Heart right ventricle (tissue), 16 donors: ENCODE measurements around the gene AK3. TPM values are rescaled to one million over a fixed set of nuclear protein-coding genes. Genes with fewer than 3 reads are reported as not detected.

Experiments used
- ATAC-seq, 8 donors: fragments of 200-7000 bp; cut with Tn5 transposase; one replicate each; pipeline ENCODE4 v1.9.1; 2020; ENCODE audit warnings: mild to moderate bottlenecking in 8 of 8, moderate library complexity in 8 of 8, moderate number of reproducible peaks in 1 of 8
- DNase-seq, 2 donors: peaks; one replicate each; pipeline ENCODE4 v3.0.0-alpha.2; 2020
- H3K27ac ChIP-seq, 10 donors: fragments of 200-600 bp; sonication (generic) in 2 of 10; one replicate each; pipeline versions ENCODE4 v1.5.0 to v1.8.0; 2020 to 2022; ENCODE audit warnings: mild to moderate bottlenecking in 3 of 10
- H3K27me3 ChIP-seq, 7 donors: fragments of 200-600 bp; one replicate each; pipeline ENCODE4 v1.8.0; 2021 to 2022; ENCODE audit warnings: mild to moderate bottlenecking in 2 of 7
- H3K36me3 ChIP-seq, 9 donors: fragments of 200-600 bp; sonication (generic) in 1 of 9; one replicate each; pipeline versions ENCODE4 v1.5.0 to v1.8.0; 2020 to 2022; ENCODE audit warnings: mild to moderate bottlenecking in 2 of 9
- H3K4me1 ChIP-seq, 9 donors: fragments of 200-600 bp; sonication (generic) in 1 of 9; one replicate each; pipeline versions ENCODE4 v1.5.0 to v1.8.0; 2020 to 2022; ENCODE audit warnings: mild to moderate bottlenecking in 4 of 9
- H3K4me3 ChIP-seq, 10 donors: fragments of 200-600 bp; sonication (generic) in 2 of 10; one replicate each; pipeline versions ENCODE4 v1.5.0 to v1.8.0; 2020 to 2022; ENCODE audit warnings: mild to moderate bottlenecking in 7 of 10, moderate library complexity in 2 of 10
- H3K9me3 ChIP-seq, 11 donors: fragments of 200-600 bp in 10 of 11; sonication (generic) in 2 of 11; one replicate each; pipeline versions ENCODE4 v1.5.0 to v1.8.0; 2013 to 2022; ENCODE audit warnings: mild to moderate bottlenecking in 2 of 11, control low read depth in 1 of 11, moderate library complexity in 1 of 11
- CTCF ChIP-seq, 9 donors: fragments of 200-600 bp; sonication (generic) in 2 of 9; IDR thresholded peaks; one replicate each; pipeline versions ENCODE4 v1.5.0 to v1.8.0; 2021 to 2022; ENCODE audit warnings: antibody characterized with exemption in 9 of 9, mild to moderate bottlenecking in 5 of 9, moderate library complexity in 1 of 9
- WGBS, 2 donors: extraction: QIAGEN DNeasy Blood & Tissue Kit; methylation state at CpG; one replicate each; pipeline ENCODE4 v1.1.7; 2013; ENCODE audit warnings: inconsistent platforms in 1 of 2; 5-methylcytosine and 5-hydroxymethylcytosine counted together
- intact Hi-C, 10 donors: fragments of 100-400 bp; cut with DNase I; formaldehyde crosslinking; loops; one replicate each; pipeline versions ENCODE4 v1.11.1 to v1.14.2; 2022
- polyA plus RNA-seq, 2 donors: library from polyadenylated mRNA; stranded (reverse); fragments of 200-250 nt; gene quantifications; one replicate each; pipeline ENCODE4 v1.2.3, GENCODE V29; 2013
- total RNA-seq, 10 donors: library from RNA; stranded (reverse); fragmentation: NEBNext Ultra II Directional in 3 of 10; extraction: Animal tissue kit (Norgen Biotek cat#: 25700) in 3 of 10; gene quantifications; one replicate each; pipeline versions ENCODE4 v1.2.1 to v1.2.4, GENCODE V29; 2021 to 2023
- donor health status: Arrhythmogenic right ventricular cardiomyopathy.
- donor health status: ischemic (EF 13 %, LVEDD 7.1; RV severe dilation, severe dysfunction).
- donor health status: healthy with polysubstance abuse.
- donor health status: DM: no; HTN: yes; CAD: no.
- donor health status: DM: no; HTN: no; CAD: no.
- donor health status: ischemic (EF 25% LVEDD 6.9; RV normal size, moderate dysfunction).
- donor health status: ischemic (EF 25% LVEDD 5.7; RV mildly dilated, moderate dysfunction).
- donor health status: healthy.
- donor health status: DM: yes; HTN: yes; CAD: no.
- donor health status: Ischemic cardiomyopathy.
- donor health status: ischemic (EF 35%, LVEDD 5.7; RV mildly dilated, moderate dysfunction).
- donor health status: nonischemic (EF 11% LVEDD 7.7; RV severe dilation, severe dysfunction).
- donor health status: DM: yes; HTN: yes; CAD: no.
- donor health status: PGD.
- donor health status: ischemic (EF 29% LVEDD 5.4; RV normal size, mild dysfunction).
- donor health status: nonischemic (EF 23%, LVEDD 6.1; RV moderate dilation, normal function).

The AK3 gene
- total and polyA plus RNA-seq, 12 donors: 32.9 to 217 (median 138) TPM

GRCh38 chr9:4678679-4679267, 62.2 kb downstream of the AK3 start:
- intact Hi-C loops: loop anchor here in 5 of 10 donors (1.0 to 5.0 kb wide), 2 partner anchors 16 to 64 kb away; partner anchors contain the start of genes AK3 (in 4 of the 5) and PLPP6 (in 1 of the 5)
- peak overlapping the region; percentile 91 to 100 (median 96) for H3K27ac ChIP-seq
- H3K36me3 ChIP-seq: peaks cover 0 to 4% (median 0%) of the 10 kb centered on the region in 9 donors
- H3K27me3 ChIP-seq: no peaks in the 10 kb centered on the region
- TF ChIP-seq CTCF (IDR thresholded peaks at IDR 0.05): no peak
- peak overlapping the region; percentile 67 to 96 (median 78) for H3K4me3 ChIP-seq
- WGBS, 2 donors: 0 to 2% methylated on average over 16 of the region's 16 CpGs
- ATAC-seq (peak in 7 of 8 donors; percentile 4 to 45 (median 17)), DNase-seq (peak in 1 of 2 donors; percentile 16)
- H3K4me1 ChIP-seq: peaks cover 0 to 33% (median 24%) of the 10 kb centered on the region in 9 donors
- H3K9me3 ChIP-seq: no peaks in the 10 kb centered on the region

- 60 to 90% methylated on average over 3 of the region's 3 CpGs for WGBS, 2 donors
- Histone ChIP-seq H3K27me3 (no peaks in the 10 kb centered on the region), H3K4me3 (no peak overlapping the region), H3K4me1 (peaks cover 0 to 26% (median 19%) of the 10 kb centered on the region in 9 donors), H3K9me3 (no peaks in the 10 kb centered on the region), H3K27ac (no peak overlapping the region), H3K36me3 (no peaks in the 10 kb centered on the region)
- intact Hi-C loops: loop anchor here in 4 of 10 donors (5.0 kb wide), 1 partner anchor 65 kb away; the partner anchor contains the start of gene AK3 (in 4 of the 4)
- DNase-seq (no peak), ATAC-seq (no peak)
- no peak for TF ChIP-seq CTCF (IDR thresholded peaks at IDR 0.05)
Measured at GRCh38 chr9:4677392-4677791, 63.6 kb downstream of the AK3 start.

DNA sequence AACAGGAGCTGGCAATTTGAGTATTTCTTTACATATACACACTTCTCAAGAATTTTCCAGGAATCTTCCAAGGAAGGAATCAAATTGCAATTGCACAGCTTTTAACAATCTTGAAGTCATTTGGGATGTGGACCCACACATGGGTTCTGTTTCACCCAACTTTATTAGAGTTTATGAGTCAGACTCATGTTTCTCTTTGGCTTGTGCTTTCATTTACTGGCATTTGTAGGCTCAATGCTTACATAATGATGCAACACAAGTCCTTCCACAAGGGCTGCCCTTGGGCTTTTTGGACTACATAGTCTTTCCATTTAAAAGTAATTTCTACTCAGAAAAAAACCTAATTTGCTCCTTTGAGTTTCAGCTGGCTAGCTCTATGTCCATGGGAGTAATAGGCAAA, 66.2 kb downstream of the AK3 start:
- Histone ChIP-seq H3K9me3 (no peaks in the 10 kb centered on the region), H3K27me3 (no peaks in the 10 kb centered on the region), H3K27ac (no peak overlapping the region), H3K4me1 (peaks cover 0 to 10% (median 4%) of the 10 kb centered on the region in 9 donors), H3K36me3 (no peaks in the 10 kb centered on the region), H3K4me3 (no peak overlapping the region)
- no peak for TF ChIP-seq CTCF (IDR thresholded peaks at IDR 0.05)
- ATAC-seq: no peak
- no peak for DNase-seq
- intact Hi-C loops: loop anchor here in 4 of 10 donors (5.0 kb wide), 1 partner anchor 68 kb away; the partner anchor contains the start of gene AK3 (in 4 of the 4)

DNA sequence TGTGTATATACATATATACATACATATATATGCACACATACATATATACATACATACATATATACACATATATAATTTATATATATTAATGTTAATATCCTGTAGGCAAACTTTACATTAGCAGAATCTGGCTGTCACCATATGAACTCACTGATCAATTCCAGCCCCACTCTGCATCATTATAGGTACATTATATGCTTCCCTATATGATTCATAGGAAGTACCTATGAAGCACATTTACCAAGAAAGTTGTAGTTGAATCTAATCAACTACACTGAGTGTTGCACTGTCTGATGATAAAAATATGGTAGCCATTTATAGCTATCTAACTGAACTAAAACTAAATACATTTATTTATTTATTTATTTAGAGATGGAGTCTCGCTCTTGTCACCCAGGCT, 69.3 kb downstream of the AK3 start:
- TF ChIP-seq CTCF (IDR thresholded peaks at IDR 0.05): no peak
- no peak overlapping the region for H3K27ac ChIP-seq
- peaks cover 0 to 3% (median 0%) of the 10 kb centered on the region in 9 donors for H3K4me1 ChIP-seq
- H3K36me3 ChIP-seq: no peaks in the 10 kb centered on the region
- no peak for ATAC-seq
- no peak for DNase-seq
- no peaks in the 10 kb centered on the region for H3K9me3 ChIP-seq
- intact Hi-C loops: no loop called here
- 98 to 100% methylated on average over 1 of the region's 1 CpG for WGBS, 2 donors
- H3K27me3 ChIP-seq: no peaks in the 10 kb centered on the region
- H3K4me3 ChIP-seq: no peak overlapping the region
